ENCODE measurements around the gene MOB2. TPM values are rescaled to one million over a fixed set of nuclear protein-coding genes. Genes with fewer than 3 reads are reported as not detected.

MOB2 gene
- total RNA-seq, 5 donors from 2014 or later (not counting 1 experiment from before 2014, with no cell fraction given) = 49.6 to 79.2 (median 72.6) TPM

GRCh38 chr11:1442807-1443366, 43.7 kb downstream of the MOB2 start:
- Histone ChIP-seq H3K4me1 (ENCODE audit: control insufficient read depth in 1 of 2, extremely low read depth in 1 of 2, insufficient read depth in 2 of 2, low read length in 2 of 2) (no peaks in the 10 kb centered on the region), H3K27me3 (replicated peaks in 1 of 2; ENCODE audit: control insufficient read depth in 2 of 2, extremely low read depth in 1 of 2, insufficient read depth in 2 of 2, low read length in 1 of 2) (peaks cover 0 to 14% of the 10 kb centered on the region in 2 experiments), H3K9me3 (no peaks in the 10 kb centered on the region), H3K27ac (ENCODE audit: low read length) (no peak overlapping the region), H3K4me3 (ENCODE audit: control insufficient read depth in 1 of 2, extremely low read depth in 1 of 2, low read length in 1 of 2) (no peak overlapping the region), H3K36me3 (ENCODE audit: control insufficient read depth in 2 of 2, extremely low read depth in 1 of 2, insufficient read depth in 1 of 2, low read length in 1 of 2) (no peaks in the 10 kb centered on the region)
- Mint-ChIP-seq H3K4me3 (no peak overlapping the region), H3K36me3 (no peaks in the 10 kb centered on the region), H3K27me3 (no peaks in the 10 kb centered on the region), H3K27ac (no peak overlapping the region), H3K9me3 (no peaks in the 10 kb centered on the region), H3K4me1 (no peaks in the 10 kb centered on the region)
- no peak for DNase-seq
- 83% methylated on average over 27 of the region's 28 CpGs for WGBS (ENCODE audit: insufficient coverage)
- ATAC-seq (replicated peaks in 1 of 4) = no peak
- CTCF ChIA-PET = no interaction called here
- POLR2A ChIA-PET = no interaction called here

GRCh38 chr11:1442163-1442562, 44.4 kb downstream of the MOB2 start:
- WGBS (ENCODE audit: insufficient coverage) = 67% methylated on average over 1 of the region's 9 CpGs
- CTCF ChIA-PET = no interaction called here
- Mint-ChIP-seq H3K9me3 (no peaks in the 10 kb centered on the region), H3K27ac (no peak overlapping the region), H3K36me3 (no peaks in the 10 kb centered on the region), H3K27me3 (no peaks in the 10 kb centered on the region), H3K4me1 (no peaks in the 10 kb centered on the region), H3K4me3 (no peak overlapping the region)
- DNase-seq (no peak), ATAC-seq (replicated peaks in 1 of 4) (no peak)
- H3K4me1 ChIP-seq (ENCODE audit: control insufficient read depth in 1 of 2, extremely low read depth in 1 of 2, insufficient read depth in 2 of 2, low read length in 2 of 2) = no peaks in the 10 kb centered on the region
- H3K4me3 ChIP-seq (ENCODE audit: control insufficient read depth in 1 of 2, extremely low read depth in 1 of 2, low read length in 1 of 2) = no peak overlapping the region
- POLR2A ChIA-PET = no interaction called here
- no peaks in the 10 kb centered on the region for H3K9me3 ChIP-seq
- peaks cover 0 to 21% of the 10 kb centered on the region in 2 experiments for H3K27me3 ChIP-seq (replicated peaks in 1 of 2; ENCODE audit: control insufficient read depth in 2 of 2, extremely low read depth in 1 of 2, insufficient read depth in 2 of 2, low read length in 1 of 2)
- H3K36me3 ChIP-seq (ENCODE audit: control insufficient read depth in 2 of 2, extremely low read depth in 1 of 2, insufficient read depth in 1 of 2, low read length in 1 of 2) = no peaks in the 10 kb centered on the region
- no peak overlapping the region for H3K27ac ChIP-seq (ENCODE audit: low read length)

- Mint-ChIP-seq H3K27me3 (no peaks in the 10 kb centered on the region), H3K36me3 (no peaks in the 10 kb centered on the region), H3K4me1 (no peaks in the 10 kb centered on the region), H3K27ac (no peak overlapping the region), H3K4me3 (no peak overlapping the region), H3K9me3 (no peaks in the 10 kb centered on the region)
- DNase-seq (no peak), ATAC-seq (replicated peaks in 1 of 4) (no peak)
- Histone ChIP-seq H3K4me3 (ENCODE audit: control insufficient read depth in 1 of 2, extremely low read depth in 1 of 2, low read length in 1 of 2) (no peak overlapping the region), H3K27me3 (replicated peaks in 1 of 2; ENCODE audit: control insufficient read depth in 2 of 2, extremely low read depth in 1 of 2, insufficient read depth in 2 of 2, low read length in 1 of 2) (peaks cover 0 to 34% of the 10 kb centered on the region in 2 experiments), H3K36me3 (ENCODE audit: control insufficient read depth in 2 of 2, extremely low read depth in 1 of 2, insufficient read depth in 1 of 2, low read length in 1 of 2) (no peaks in the 10 kb centered on the region), H3K27ac (ENCODE audit: low read length) (no peak overlapping the region), H3K9me3 (no peaks in the 10 kb centered on the region), H3K4me1 (ENCODE audit: control insufficient read depth in 1 of 2, extremely low read depth in 1 of 2, insufficient read depth in 2 of 2, low read length in 2 of 2) (peaks cover 0 to 9% of the 10 kb centered on the region in 2 experiments)
- POLR2A ChIA-PET = no interaction called here
- WGBS (ENCODE audit: insufficient coverage) = 87% methylated on average over 8 of the region's 12 CpGs
- CTCF ChIA-PET = no interaction called here
These were observed 46.1 kb downstream of the MOB2 start for GRCh38 chr11:1440496-1440895.

GRCh38 chr11:1440066-1440465, 46.5 kb downstream of the MOB2 start:
- no peak for DNase-seq
- Histone ChIP-seq H3K27ac (ENCODE audit: low read length) (no peak overlapping the region), H3K9me3 (no peaks in the 10 kb centered on the region), H3K36me3 (ENCODE audit: control insufficient read depth in 2 of 2, extremely low read depth in 1 of 2, insufficient read depth in 1 of 2, low read length in 1 of 2) (no peaks in the 10 kb centered on the region), H3K4me3 (ENCODE audit: control insufficient read depth in 1 of 2, extremely low read depth in 1 of 2, low read length in 1 of 2) (no peak overlapping the region), H3K4me1 (ENCODE audit: control insufficient read depth in 1 of 2, extremely low read depth in 1 of 2, insufficient read depth in 2 of 2, low read length in 2 of 2) (peaks cover 0 to 9% of the 10 kb centered on the region in 2 experiments), H3K27me3 (replicated peaks in 1 of 2; ENCODE audit: control insufficient read depth in 2 of 2, extremely low read depth in 1 of 2, insufficient read depth in 2 of 2, low read length in 1 of 2) (peaks cover 0 to 34% of the 10 kb centered on the region in 2 experiments)
- no peaks in the 10 kb centered on the region for H3K4me1 Mint-ChIP-seq
- H3K27me3 Mint-ChIP-seq = no peaks in the 10 kb centered on the region
- WGBS (ENCODE audit: insufficient coverage) = 82% methylated on average over 9 of the region's 11 CpGs
- H3K27ac Mint-ChIP-seq = no peak overlapping the region
- ChIA-PET POLR2A (no interaction called here), CTCF (no interaction called here)
- H3K9me3 Mint-ChIP-seq = no peaks in the 10 kb centered on the region
- ATAC-seq (replicated peaks in 1 of 4) = no peak
- H3K4me3 Mint-ChIP-seq = no peak overlapping the region
- no peaks in the 10 kb centered on the region for H3K36me3 Mint-ChIP-seq

GRCh38 chr11:1439341-1439740, 47.2 kb downstream of the MOB2 start:
- H3K4me1 Mint-ChIP-seq = no peaks in the 10 kb centered on the region
- H3K9me3 ChIP-seq = no peaks in the 10 kb centered on the region
- H3K4me3 Mint-ChIP-seq = no peak overlapping the region
- CTCF ChIA-PET = no interaction called here
- H3K36me3 ChIP-seq (ENCODE audit: control insufficient read depth in 2 of 2, extremely low read depth in 1 of 2, insufficient read depth in 1 of 2, low read length in 1 of 2) = no peaks in the 10 kb centered on the region
- peaks cover 0 to 9% of the 10 kb centered on the region in 2 experiments for H3K4me1 ChIP-seq (ENCODE audit: control insufficient read depth in 1 of 2, extremely low read depth in 1 of 2, insufficient read depth in 2 of 2, low read length in 2 of 2)
- H3K27ac Mint-ChIP-seq = no peak overlapping the region
- DNase-seq (no peak), ATAC-seq (replicated peaks in 1 of 4) (no peak)
- peaks cover 0 to 39% of the 10 kb centered on the region in 2 experiments for H3K27me3 ChIP-seq (replicated peaks in 1 of 2; ENCODE audit: control insufficient read depth in 2 of 2, extremely low read depth in 1 of 2, insufficient read depth in 2 of 2, low read length in 1 of 2)
- no peak overlapping the region for H3K4me3 ChIP-seq (ENCODE audit: control insufficient read depth in 1 of 2, extremely low read depth in 1 of 2, low read length in 1 of 2)
- 90% methylated on average over 9 of the region's 11 CpGs for WGBS (ENCODE audit: insufficient coverage)
- no peaks in the 10 kb centered on the region for H3K36me3 Mint-ChIP-seq
- H3K27me3 Mint-ChIP-seq = peaks cover 0 to 3% of the 10 kb centered on the region in 2 donors
- POLR2A ChIA-PET = no interaction called here
- H3K9me3 Mint-ChIP-seq = no peaks in the 10 kb centered on the region
- no peak overlapping the region for H3K27ac ChIP-seq (ENCODE audit: low read length)

GRCh38 chr11:1438967-1439330, 47.6 kb downstream of the MOB2 start:
- H3K9me3 Mint-ChIP-seq = no peaks in the 10 kb centered on the region
- H3K27me3 ChIP-seq (replicated peaks in 1 of 2; ENCODE audit: control insufficient read depth in 2 of 2, extremely low read depth in 1 of 2, insufficient read depth in 2 of 2, low read length in 1 of 2) = peaks cover 0 to 38% of the 10 kb centered on the region in 2 experiments
- DNase-seq (no peak), ATAC-seq (replicated peaks in 1 of 4) (no peak)
- H3K36me3 ChIP-seq (ENCODE audit: control insufficient read depth in 2 of 2, extremely low read depth in 1 of 2, insufficient read depth in 1 of 2, low read length in 1 of 2) = no peaks in the 10 kb centered on the region
- H3K27me3 Mint-ChIP-seq = peaks cover 0 to 3% of the 10 kb centered on the region in 2 donors
- ChIA-PET CTCF (no interaction called here), POLR2A (no interaction called here)
- H3K4me3 Mint-ChIP-seq = no peak overlapping the region
- H3K36me3 Mint-ChIP-seq = no peaks in the 10 kb centered on the region
- no peak overlapping the region for H3K27ac ChIP-seq (ENCODE audit: low read length)
- WGBS (ENCODE audit: insufficient coverage) = 73% methylated on average over 9 of the region's 11 CpGs
- H3K27ac Mint-ChIP-seq = no peak overlapping the region
- no peaks in the 10 kb centered on the region for H3K9me3 ChIP-seq
- peaks cover 0 to 9% of the 10 kb centered on the region in 2 experiments for H3K4me1 ChIP-seq (ENCODE audit: control insufficient read depth in 1 of 2, extremely low read depth in 1 of 2, insufficient read depth in 2 of 2, low read length in 2 of 2)
- no peak overlapping the region for H3K4me3 ChIP-seq (ENCODE audit: control insufficient read depth in 1 of 2, extremely low read depth in 1 of 2, low read length in 1 of 2)
- H3K4me1 Mint-ChIP-seq = no peaks in the 10 kb centered on the region

Data from T-cell (primary cell).